Endothelial cell of umbilical vein (primary cell): ENCODE data around the gene HCN2. TPM values are rescaled to one million over a fixed set of nuclear protein-coding genes. Genes with fewer than 3 reads are reported as not detected.

ENCODE experiments used
- BruUV-seq: library from RNA; stranded (reverse); fragments of 400-500 nt; replicated peaks from 2 replicates; lab custom pipeline; 2021; lab: Mats Ljungman, UMichigan
- CTCF ChIA-PET: fragments of 300-600, 350-600 bp; sonication (Branson Sonifier 250); formaldehyde crosslinking; loops from one replicate; lab custom pipeline; 2021; ENCODE audit warnings: antibody characterized with exemption, inconsistent platforms; lab: Charles Lee
- POLR2A ChIA-PET: fragments of 300-600, 350-600 bp; sonication (Branson Sonifier 250); formaldehyde crosslinking; loops from one replicate; lab custom pipeline; 2021; ENCODE audit warnings: antibody characterized with exemption, inconsistent platforms; lab: Charles Lee
- DNase-seq: peaks from one replicate; pipeline ENCODE4 v3.0.0-alpha.2; 2011; ENCODE audit warnings: low read depth, low spot score
- FAIRE-seq: peaks from 2 replicates; lab custom pipeline; 2011; peaks lifted over from hg19 to GRCh38; lab: Jason Lieb, UNC
- H2AFZ ChIP-seq: 2 replicates; pipeline ENCODE4 v1.6.0; 2012; ENCODE audit warnings: low read depth, low read length, control low read depth, inconsistent platforms
- H3K27ac ChIP-seq: 2 replicates; pipeline ENCODE4 v1.5.1; 2011; ENCODE audit warnings: low read depth, mild to moderate bottlenecking, control low read depth, low read length, moderate library complexity; ENCODE audit not compliant: insufficient read depth
- H3K27me3 ChIP-seq, 2 experiments: 2 replicates each; pipeline versions ENCODE4 v1.6.0 to v1.6.1; 2011; ENCODE audit warnings: low read length in 2 of 2, mixed read lengths in 1 of 2; ENCODE audit not compliant: control insufficient read depth in 2 of 2, insufficient read depth in 2 of 2
- H3K36me3 ChIP-seq, 2 experiments: 2 replicates in 1 of 2; 3 replicates in 1 of 2; pipeline ENCODE4 v1.5.1; 2011; ENCODE audit warnings: low read length in 2 of 2, mild to moderate bottlenecking in 1 of 2, moderate library complexity in 1 of 2; ENCODE audit not compliant: control insufficient read depth in 2 of 2, insufficient read depth in 2 of 2; ENCODE audit errors: extremely low read depth in 1 of 2
- H3K4me1 ChIP-seq: 3 replicates; pipeline ENCODE4 v1.5.1; 2011; ENCODE audit warnings: mild to moderate bottlenecking, low read length; ENCODE audit not compliant: control insufficient read depth, insufficient read depth; ENCODE audit errors: extremely low read depth
- H3K4me2 ChIP-seq: 2 replicates; pipeline ENCODE4 v1.6.1; 2011; ENCODE audit warnings: low read length, control low read depth, mixed read lengths; ENCODE audit not compliant: insufficient read depth
- H3K4me3 ChIP-seq, 3 experiments: fragments of 200-600 bp in 1 of 3; sonication (generic), shearing (Covaris generic) in 1 of 3; replicated peaks in 1 of 3; 2 replicates each; pipeline ENCODE4 v1.5.1; 2011 to 2016; ENCODE audit warnings: control low read depth in 3 of 3, low read length in 3 of 3, mild to moderate bottlenecking in 2 of 3, inconsistent platforms in 1 of 3, low read depth in 1 of 3, moderate library complexity in 1 of 3; ENCODE audit not compliant: insufficient read depth in 1 of 3
- H3K79me2 ChIP-seq: 2 replicates; pipeline ENCODE4 v1.6.0; 2012; ENCODE audit warnings: low read length, inconsistent platforms; ENCODE audit not compliant: control insufficient read depth, insufficient read depth
- H3K9ac ChIP-seq: replicated peaks from 2 replicates; pipeline ENCODE3; 2011; ENCODE audit warnings: low read length, control low read depth; ENCODE audit not compliant: insufficient read depth; ENCODE audit errors: extremely low read depth
- H3K9me1 ChIP-seq: replicated peaks from 3 replicates; pipeline ENCODE4 v1.6.0; 2011; ENCODE audit warnings: mild to moderate bottlenecking, low read length; ENCODE audit not compliant: control insufficient read depth, insufficient read depth; ENCODE audit errors: extremely low read depth
- H3K9me3 ChIP-seq: replicated peaks from 2 replicates; pipeline ENCODE4 v1.5.1; 2012; ENCODE audit warnings: low read length, inconsistent platforms; ENCODE audit not compliant: control insufficient read depth, insufficient read depth
- H4K20me1 ChIP-seq: replicated peaks from 2 replicates; pipeline ENCODE3; 2011; ENCODE audit warnings: mild to moderate bottlenecking, low read length; ENCODE audit not compliant: control insufficient read depth, insufficient read depth; ENCODE audit errors: extremely low read depth
- EZH2 ChIP-seq: IDR thresholded peaks from 2 replicates; pipeline ENCODE4 v1.6.1; 2012; ENCODE audit warnings: borderline replicate concordance, low read depth, mild to moderate bottlenecking, moderate library complexity, low read length, inconsistent platforms; ENCODE audit not compliant: severe bottlenecking
- FOS ChIP-seq: IDR thresholded peaks from 2 replicates; pipeline ENCODE4 v1.6.1; 2011; ENCODE audit warnings: mild to moderate bottlenecking, low read length, moderate library complexity, borderline replicate concordance; ENCODE audit not compliant: insufficient read depth
- GATA2 ChIP-seq: IDR thresholded peaks from 2 replicates; pipeline ENCODE4 v1.7.0; 2011; ENCODE audit warnings: low read depth, mild to moderate bottlenecking, moderate library complexity, mixed read lengths, low read length; ENCODE audit not compliant: insufficient read length, insufficient read depth
- JUN ChIP-seq: IDR thresholded peaks from 2 replicates; pipeline ENCODE4 v1.6.1; 2011; ENCODE audit warnings: borderline replicate concordance, low read depth; ENCODE audit not compliant: insufficient read length, insufficient read depth
- MYC ChIP-seq: IDR thresholded peaks from one replicate; pipeline ENCODE4 v1.6.1; 2011; ENCODE audit warnings: mild to moderate bottlenecking, low read depth, low read length
- POLR2A ChIP-seq: IDR thresholded peaks from 2 replicates; pipeline ENCODE4 v1.6.1; 2012; ENCODE audit warnings: low read depth, mild to moderate bottlenecking, control low read depth, low read length
- POLR2AphosphoS5 ChIP-seq: IDR thresholded peaks from 2 replicates; pipeline ENCODE4 v1.6.1; 2012; ENCODE audit warnings: low read depth, mild to moderate bottlenecking, control low read depth, low read length, moderate library complexity; ENCODE audit not compliant: insufficient read depth
- dilution Hi-C: fragments of 300-500 bp; cut with MboI; formaldehyde crosslinking; loops from one replicate; pipeline ENCODE4 v1.15.0; 2019; ENCODE audit warnings: low sequenced_read_pairs; ENCODE audit not compliant: extremely low pct_ligation_motif_present
- intact Hi-C: fragments of 100-400 bp; cut with micrococcal nuclease; formaldehyde crosslinking; loops from one replicate; pipeline ENCODE4 v1.10.0; 2022
- polyA plus RNA-seq, 4 experiments: library from polyadenylated mRNA; depleted of rRNA in 3 of 4; stranded (reverse) in 3 of 4; unstranded in 1 of 4; fragments of >200 nt; gene quantifications; 2 replicates each; pipeline versions ENCODE4 v1.2.1 to v1.2.3, GENCODE V29; 2011 to 2012; ENCODE audit warnings: missing spikeins in 1 of 4
- total RNA-seq: library from RNA; stranded (reverse); gene quantifications from 2 replicates; pipeline ENCODE4 v1.2.3, GENCODE V29; 2021
- TF ChIP-seq, protein P1 (sequence below), 2 donors: IDR thresholded peaks; 1 replicate in 1 of 2; 2 replicates in 1 of 2; pipeline ENCODE4 v1.5.1; 2011; ENCODE audit warnings: low read length in 2 of 2, mild to moderate bottlenecking in 2 of 2, moderate library complexity in 2 of 2, control low read depth in 1 of 2, inconsistent platforms in 1 of 2, low read depth in 1 of 2; ENCODE audit not compliant: insufficient read depth in 1 of 2; ENCODE audit errors: extremely low read depth in 1 of 2
- TF ChIP-seq, protein P2 (sequence below): IDR thresholded peaks from 2 replicates; pipeline ENCODE4 v1.6.1; 2011; ENCODE audit not compliant: insufficient read depth, insufficient read length

Gene HCN2
- total and polyA plus RNA-seq, 2 donors (not counting 3 experiments of a cell fraction or from before 2014, with no cell fraction given): 0.18 to 0.53 TPM

DNA sequence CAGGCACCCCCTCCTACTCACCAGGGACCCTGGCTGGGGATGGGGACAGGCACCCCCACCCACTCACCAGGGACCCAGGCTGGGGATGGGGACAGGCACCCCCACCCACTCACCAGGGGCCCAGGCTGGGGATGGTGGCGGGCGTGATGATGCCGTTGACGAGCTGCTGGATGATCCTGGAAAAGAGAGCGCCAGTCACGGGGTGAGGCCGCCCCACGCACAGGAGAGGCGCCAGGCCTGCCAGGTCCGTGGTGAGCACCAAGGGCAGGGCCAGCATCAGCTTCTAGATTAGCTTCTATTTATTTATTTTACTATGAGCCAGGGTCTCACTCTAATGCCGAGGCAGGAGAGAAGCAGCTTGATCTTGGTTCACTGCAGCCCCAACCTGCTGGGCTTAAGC lies 60.4 kb downstream of the HCN2 start:
- DNase-seq (no peak), FAIRE-seq (no peak)
- BruUV-seq: no TSS peak
- H3K9ac ChIP-seq: no peak overlapping the region
- H2AFZ ChIP-seq: no peak overlapping the region
- H3K4me1 ChIP-seq: no peaks in the 10 kb centered on the region
- POLR2A ChIA-PET: no interaction called here
- no peak overlapping the region for H3K4me3 ChIP-seq
- H3K27ac ChIP-seq: no peak overlapping the region
- no peak overlapping the region for H3K4me2 ChIP-seq
- no peak for TF ChIP-seq POLR2A
- TF ChIP-seq GATA2: no peak
- TF ChIP-seq, protein P1, sequence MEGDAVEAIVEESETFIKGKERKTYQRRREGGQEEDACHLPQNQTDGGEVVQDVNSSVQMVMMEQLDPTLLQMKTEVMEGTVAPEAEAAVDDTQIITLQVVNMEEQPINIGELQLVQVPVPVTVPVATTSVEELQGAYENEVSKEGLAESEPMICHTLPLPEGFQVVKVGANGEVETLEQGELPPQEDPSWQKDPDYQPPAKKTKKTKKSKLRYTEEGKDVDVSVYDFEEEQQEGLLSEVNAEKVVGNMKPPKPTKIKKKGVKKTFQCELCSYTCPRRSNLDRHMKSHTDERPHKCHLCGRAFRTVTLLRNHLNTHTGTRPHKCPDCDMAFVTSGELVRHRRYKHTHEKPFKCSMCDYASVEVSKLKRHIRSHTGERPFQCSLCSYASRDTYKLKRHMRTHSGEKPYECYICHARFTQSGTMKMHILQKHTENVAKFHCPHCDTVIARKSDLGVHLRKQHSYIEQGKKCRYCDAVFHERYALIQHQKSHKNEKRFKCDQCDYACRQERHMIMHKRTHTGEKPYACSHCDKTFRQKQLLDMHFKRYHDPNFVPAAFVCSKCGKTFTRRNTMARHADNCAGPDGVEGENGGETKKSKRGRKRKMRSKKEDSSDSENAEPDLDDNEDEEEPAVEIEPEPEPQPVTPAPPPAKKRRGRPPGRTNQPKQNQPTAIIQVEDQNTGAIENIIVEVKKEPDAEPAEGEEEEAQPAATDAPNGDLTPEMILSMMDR (IDR thresholded peaks at IDR 0.05; ENCODE audit: extremely low read depth in 1 of 2, insufficient read depth in 1 of 2, low read depth in 1 of 2, low read length in 2 of 2): no peak
- TF ChIP-seq, protein P2, sequence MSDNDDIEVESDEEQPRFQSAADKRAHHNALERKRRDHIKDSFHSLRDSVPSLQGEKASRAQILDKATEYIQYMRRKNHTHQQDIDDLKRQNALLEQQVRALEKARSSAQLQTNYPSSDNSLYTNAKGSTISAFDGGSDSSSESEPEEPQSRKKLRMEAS: no peak
- TF ChIP-seq FOS: no peak
- TF ChIP-seq EZH2: no peak
- no peak for TF ChIP-seq MYC
- no peak for TF ChIP-seq JUN
- no peak for TF ChIP-seq POLR2AphosphoS5
- peaks cover 28% of the 10 kb centered on the region for H3K79me2 ChIP-seq
- peaks cover 8 to 22% of the 10 kb centered on the region in 2 experiments for H3K36me3 ChIP-seq
- CTCF ChIA-PET: no interaction called here
- H3K9me3 ChIP-seq: no peaks in the 10 kb centered on the region
- intact Hi-C loops: no loop called here
- no peaks in the 10 kb centered on the region for H4K20me1 ChIP-seq
- H3K27me3 ChIP-seq: no peaks in the 10 kb centered on the region
- H3K9me1 ChIP-seq: no peaks in the 10 kb centered on the region
- dilution Hi-C loops: no loop called here
